Calu3 (cell line): ENCODE results near the gene RIT1. TPM values are rescaled to one million over a fixed set of nuclear protein-coding genes. Genes with fewer than 3 reads are reported as not detected.

Experiments
- BruUV-seq: library from RNA; stranded (reverse); fragments of 400-500 nt; replicated peaks from 2 replicates; lab custom pipeline; 2021; lab: Mats Ljungman, UMichigan
- CTCF ChIA-PET: fragments of 300-600 bp; sonication (Branson Sonifier 250); formaldehyde crosslinking; loops from one replicate; lab custom pipeline; 2022; ENCODE audit warnings: antibody characterized with exemption; lab: Charles Lee
- DNase-seq: peaks from one replicate; pipeline ENCODE4 v3.0.0; 2022
- H3K27ac Mint-ChIP-seq: one replicate; pipeline ENCODE4 v1.8.0; 2022; ENCODE audit warnings: mixed read lengths; ENCODE audit not compliant: unreplicated experiment
- H3K27me3 Mint-ChIP-seq: one replicate; pipeline ENCODE4 v1.8.0; 2022; ENCODE audit warnings: mixed read lengths; ENCODE audit not compliant: unreplicated experiment
- H3K36me3 Mint-ChIP-seq: one replicate; pipeline ENCODE4 v1.8.0; 2022; ENCODE audit warnings: mild to moderate bottlenecking, moderate library complexity, mixed read lengths; ENCODE audit not compliant: insufficient read depth, unreplicated experiment
- H3K4me1 Mint-ChIP-seq: one replicate; pipeline ENCODE4 v1.8.0; 2022; ENCODE audit warnings: mild to moderate bottlenecking, low read depth, mixed read lengths; ENCODE audit not compliant: unreplicated experiment
- H3K4me3 Mint-ChIP-seq: one replicate; pipeline ENCODE4 v1.8.0; 2022; ENCODE audit warnings: mild to moderate bottlenecking, low read depth, moderate library complexity, mixed read lengths; ENCODE audit not compliant: unreplicated experiment
- H3K9me3 Mint-ChIP-seq: one replicate; pipeline ENCODE4 v1.8.0; 2022; ENCODE audit warnings: low read depth, mixed read lengths; ENCODE audit not compliant: unreplicated experiment
- intact Hi-C: fragments of 100-400 bp; cut with micrococcal nuclease; formaldehyde crosslinking; loops from one replicate; pipeline ENCODE4 v1.10.0; 2022; ENCODE audit not compliant: unreplicated experiment
- total RNA-seq: library from RNA; stranded (reverse); gene quantifications from 2 replicates; pipeline ENCODE4 v1.2.3, GENCODE V29; 2022
- TF ChIP-seq, protein P1 (sequence below): fragments of 200-600 bp; IDR thresholded peaks from one replicate; pipeline ENCODE4 v1.8.0; 2022; ENCODE audit warnings: antibody characterized with exemption; ENCODE audit not compliant: unreplicated experiment

Gene RIT1
- total RNA-seq, 1 experiment from 2014 or later: 34.4 TPM

DNA sequence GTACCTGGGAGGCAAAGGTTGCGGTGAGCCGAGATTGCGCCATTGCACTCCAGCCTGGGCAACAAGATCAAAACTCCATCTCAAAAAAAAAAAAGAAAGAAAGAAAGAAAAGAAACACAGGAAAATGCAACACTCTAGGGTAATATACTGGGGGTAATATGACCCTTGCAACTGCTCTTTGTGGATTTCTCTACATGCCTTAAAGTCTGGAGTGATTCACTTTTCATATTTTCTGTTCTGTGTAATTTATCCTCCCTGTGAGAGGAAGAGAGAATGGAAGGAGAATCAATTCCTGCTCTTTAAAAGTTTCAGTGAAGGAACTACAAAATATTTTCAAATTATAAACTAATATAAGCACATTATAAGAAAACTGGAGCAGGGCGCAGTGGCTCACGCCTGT is 22.7 kb downstream of the RIT1 start:
- no peak overlapping the region for H3K4me3 Mint-ChIP-seq
- DNase-seq: no peak
- TF ChIP-seq, protein P1, sequence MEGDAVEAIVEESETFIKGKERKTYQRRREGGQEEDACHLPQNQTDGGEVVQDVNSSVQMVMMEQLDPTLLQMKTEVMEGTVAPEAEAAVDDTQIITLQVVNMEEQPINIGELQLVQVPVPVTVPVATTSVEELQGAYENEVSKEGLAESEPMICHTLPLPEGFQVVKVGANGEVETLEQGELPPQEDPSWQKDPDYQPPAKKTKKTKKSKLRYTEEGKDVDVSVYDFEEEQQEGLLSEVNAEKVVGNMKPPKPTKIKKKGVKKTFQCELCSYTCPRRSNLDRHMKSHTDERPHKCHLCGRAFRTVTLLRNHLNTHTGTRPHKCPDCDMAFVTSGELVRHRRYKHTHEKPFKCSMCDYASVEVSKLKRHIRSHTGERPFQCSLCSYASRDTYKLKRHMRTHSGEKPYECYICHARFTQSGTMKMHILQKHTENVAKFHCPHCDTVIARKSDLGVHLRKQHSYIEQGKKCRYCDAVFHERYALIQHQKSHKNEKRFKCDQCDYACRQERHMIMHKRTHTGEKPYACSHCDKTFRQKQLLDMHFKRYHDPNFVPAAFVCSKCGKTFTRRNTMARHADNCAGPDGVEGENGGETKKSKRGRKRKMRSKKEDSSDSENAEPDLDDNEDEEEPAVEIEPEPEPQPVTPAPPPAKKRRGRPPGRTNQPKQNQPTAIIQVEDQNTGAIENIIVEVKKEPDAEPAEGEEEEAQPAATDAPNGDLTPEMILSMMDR: no peak
- intact Hi-C loops: no loop called here
- peaks cover 2% of the 10 kb centered on the region for H3K36me3 Mint-ChIP-seq
- peaks cover 13% of the 10 kb centered on the region for H3K27me3 Mint-ChIP-seq
- H3K9me3 Mint-ChIP-seq: no peaks in the 10 kb centered on the region
- H3K27ac Mint-ChIP-seq: no peak overlapping the region
- BruUV-seq: no TSS peak
- CTCF ChIA-PET: no interaction called here
- H3K4me1 Mint-ChIP-seq: peaks cover 25% of the 10 kb centered on the region

DNA sequence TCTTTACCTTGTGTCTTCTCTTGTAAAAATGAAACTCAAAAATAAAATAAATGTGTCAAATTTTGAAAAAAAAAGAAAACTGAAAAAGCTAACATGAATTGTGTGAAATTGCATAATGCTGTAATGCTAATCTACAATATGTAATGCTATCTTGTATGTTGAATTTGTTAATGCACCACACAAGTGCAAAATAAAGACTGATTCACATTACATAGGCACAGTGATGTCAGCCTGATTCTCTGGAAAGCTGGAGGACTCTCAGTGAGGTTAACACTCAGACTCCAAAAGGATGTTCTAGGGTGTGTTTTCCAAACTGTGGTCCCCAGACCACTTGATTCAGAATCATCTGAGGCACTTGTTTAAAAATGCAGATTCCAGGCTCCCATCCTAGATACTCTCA is 26.2 kb downstream of the RIT1 start:
- no peak overlapping the region for H3K4me3 Mint-ChIP-seq
- H3K27ac Mint-ChIP-seq: no peak overlapping the region

DNA sequence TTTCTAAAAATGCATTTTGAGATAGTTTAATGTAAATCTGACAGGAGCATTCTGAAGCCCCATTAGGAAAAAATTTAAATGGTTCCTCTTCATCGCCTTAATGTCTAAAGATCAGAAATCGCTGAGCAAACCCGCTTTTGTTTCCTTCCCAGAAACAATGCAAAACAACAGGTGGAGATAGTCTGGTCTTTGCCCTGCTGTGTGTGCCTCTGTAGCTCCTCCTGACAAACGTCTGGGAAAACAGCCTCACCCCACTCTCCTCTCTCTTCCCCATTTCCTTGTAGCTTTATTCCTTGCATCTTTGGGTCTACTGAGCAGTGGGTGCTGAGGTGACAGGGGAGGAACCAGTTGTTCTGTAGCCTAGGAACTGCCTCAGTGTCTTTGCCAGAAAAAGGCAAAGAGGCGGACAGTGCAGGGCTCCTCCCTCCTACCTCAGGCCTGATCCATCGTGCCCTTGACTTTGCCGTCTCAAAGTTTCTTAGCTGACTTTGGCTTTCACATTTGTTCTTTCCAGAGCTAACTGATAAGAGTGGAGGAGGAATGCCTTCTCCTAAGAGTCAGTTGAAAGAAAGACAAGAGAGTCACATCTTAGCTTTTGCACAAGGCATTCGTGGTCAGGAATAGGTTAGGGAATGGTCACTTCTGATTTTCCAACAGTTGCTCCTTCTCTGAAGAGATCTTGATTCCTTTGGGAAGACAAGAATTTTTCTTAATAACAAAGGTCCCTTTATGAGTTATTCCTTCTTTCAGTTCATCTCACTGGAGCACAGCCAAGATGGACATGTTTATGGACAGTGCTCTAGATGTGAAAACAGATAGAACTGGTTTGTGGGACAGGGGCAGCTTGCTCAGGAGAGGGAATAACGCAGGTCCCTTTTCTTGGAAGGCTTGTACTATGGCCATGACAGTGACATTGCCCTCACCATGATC is 26.9 kb downstream of the RIT1 start:
- no peaks in the 10 kb centered on the region for H3K36me3 Mint-ChIP-seq
- H3K4me3 Mint-ChIP-seq: no peak overlapping the region
- intact Hi-C loops: no loop called here
- H3K27ac Mint-ChIP-seq: no peak overlapping the region
- H3K27me3 Mint-ChIP-seq: peaks cover 43% of the 10 kb centered on the region
- H3K4me1 Mint-ChIP-seq: no peaks in the 10 kb centered on the region
- CTCF ChIA-PET: no interaction called here
- TF ChIP-seq, protein P1: no peak
- no TSS peak for BruUV-seq
- no peaks in the 10 kb centered on the region for H3K9me3 Mint-ChIP-seq
- no peak for DNase-seq

More for the DNA sequence above, 26.2 kb downstream of the RIT1 start:
- H3K27me3 Mint-ChIP-seq: peaks cover 43% of the 10 kb centered on the region
- BruUV-seq: no TSS peak
- H3K36me3 Mint-ChIP-seq: no peaks in the 10 kb centered on the region
- CTCF ChIA-PET: no interaction called here
- DNase-seq: no peak
- TF ChIP-seq, protein P1: no peak
- intact Hi-C loops: no loop called here
- peaks cover 4% of the 10 kb centered on the region for H3K4me1 Mint-ChIP-seq
- no peaks in the 10 kb centered on the region for H3K9me3 Mint-ChIP-seq

DNA sequence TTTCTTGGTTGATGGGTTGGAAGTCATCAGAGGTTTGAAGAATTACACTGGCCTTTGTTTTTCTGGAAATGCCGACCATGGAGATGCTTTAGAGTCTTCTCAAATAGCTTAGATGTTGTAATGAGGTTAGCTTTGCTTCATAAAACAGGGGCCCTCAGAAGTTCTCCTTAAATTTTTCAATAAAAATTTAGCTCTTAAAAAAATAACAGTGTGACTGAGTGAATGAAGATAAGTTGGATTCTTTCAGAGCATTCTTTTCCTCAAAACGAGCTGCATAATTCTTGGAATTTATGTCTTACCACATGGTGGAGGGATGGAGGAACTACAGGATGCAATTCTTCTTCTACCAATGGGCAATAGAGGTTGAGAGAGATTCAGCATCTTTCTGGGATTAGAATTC is 28.4 kb downstream of the RIT1 start:
- Mint-ChIP-seq H3K4me1 (no peaks in the 10 kb centered on the region), H3K36me3 (no peaks in the 10 kb centered on the region), H3K9me3 (no peaks in the 10 kb centered on the region), H3K27ac (no peak overlapping the region), H3K27me3 (peaks cover 43% of the 10 kb centered on the region), H3K4me3 (no peak overlapping the region)
- no peak for DNase-seq
- CTCF ChIA-PET: interaction anchor here (0.5 to 0.7 kb wide), 2 partner anchors 15 to 74 kb away, joined by 3 read pairs; no protein-coding TSS in a partner anchor
- BruUV-seq: no TSS peak
- TF ChIP-seq, protein P1: no peak
- intact Hi-C loops: no loop called here
